GM12872 (cell line): ENCODE measurements around the gene NAT16.
A peak's percentile ranks its signal among the peaks of the same experiment; 100 is the strongest.

Experiments
- CTCF ChIP-seq: IDR thresholded peaks from 3 replicates; pipeline ENCODE4 v1.5.1; 2011; ENCODE audit warnings: low read depth, mild to moderate bottlenecking, low read length, moderate library complexity; ENCODE audit not compliant: insufficient read depth

NAT16 gene

GRCh38 chr7:101138213-101138870 is 41.8 kb downstream of the NAT16 start:
- peak; percentile 70 for TF ChIP-seq CTCF

GRCh38 chr7:101137651-101138212 is 42.4 kb downstream of the NAT16 start:
- no peak for TF ChIP-seq CTCF

- TF ChIP-seq CTCF: no peak
Observed at GRCh38 chr7:101134399-101134980, 45.6 kb downstream of the NAT16 start.

- no peak for TF ChIP-seq CTCF
Observed at GRCh38 chr7:101133621-101134398, 46.3 kb downstream of the NAT16 start.

GRCh38 chr7:101129603-101130117 is 50.4 kb downstream of the NAT16 start:
- TF ChIP-seq CTCF: no peak

GRCh38 chr7:101128040-101128834 is 51.9 kb downstream of the NAT16 start:
- no peak for TF ChIP-seq CTCF
